Hematopoietic multipotent progenitor cell treated with erythropoietin and hydrocortisone succinate and interleukin-3 and kit ligand, for 15 days (in vitro differentiated cells): Measurements from ENCODE around the gene KLHL1.

Source experiments
- DNase-seq: peaks from one replicate; pipeline ENCODE4 v3.0.0-alpha.2; 2015; ENCODE audit warnings: low spot score

Gene KLHL1

GRCh38 chr13:70014337-70014736 lies 93.9 kb downstream of the KLHL1 start:
- no peak for DNase-seq

- DNase-seq: no peak
Observed at GRCh38 chr13:69999875-70000274, 108.4 kb downstream of the KLHL1 start.

GRCh38 chr13:69997061-69997460 lies 111.2 kb downstream of the KLHL1 start:
- DNase-seq: no peak

GRCh38 chr13:69980799-69981198 lies 127.5 kb downstream of the KLHL1 start:
- DNase-seq: no peak

- no peak for DNase-seq
Observed at GRCh38 chr13:69975496-69975895, 132.8 kb downstream of the KLHL1 start.

GRCh38 chr13:69970520-69970919 lies 137.7 kb downstream of the KLHL1 start:
- no peak for DNase-seq

- no peak for DNase-seq
Observed at GRCh38 chr13:69959046-69959445, 149.2 kb downstream of the KLHL1 start.

- DNase-seq: no peak
Observed at GRCh38 chr13:69956839-69957238, 151.4 kb downstream of the KLHL1 start.

GRCh38 chr13:69956349-69956748 lies 151.9 kb downstream of the KLHL1 start:
- no peak for DNase-seq

- DNase-seq: no peak
Observed at GRCh38 chr13:69955271-69955670, 153.0 kb downstream of the KLHL1 start.

- no peak for DNase-seq
Observed at GRCh38 chr13:69951412-69951811, 156.8 kb downstream of the KLHL1 start.

GRCh38 chr13:69950160-69950559 lies 158.1 kb downstream of the KLHL1 start:
- no peak for DNase-seq

GRCh38 chr13:69948016-69948415 lies 160.2 kb downstream of the KLHL1 start:
- DNase-seq: no peak

GRCh38 chr13:69947582-69947981 lies 160.7 kb downstream of the KLHL1 start:
- no peak for DNase-seq

GRCh38 chr13:69946511-69946910 lies 161.7 kb downstream of the KLHL1 start:
- DNase-seq: no peak

GRCh38 chr13:69935043-69935442 lies 173.2 kb downstream of the KLHL1 start:
- no peak for DNase-seq

GRCh38 chr13:69928262-69928661 lies 180.0 kb downstream of the KLHL1 start:
- DNase-seq: no peak

GRCh38 chr13:69921156-69921555 lies 187.1 kb downstream of the KLHL1 start:
- DNase-seq: no peak

- DNase-seq: no peak
Observed at GRCh38 chr13:69912630-69913029, 195.6 kb downstream of the KLHL1 start.

- no peak for DNase-seq
Observed at GRCh38 chr13:69910800-69911199, 197.5 kb downstream of the KLHL1 start.

GRCh38 chr13:69904784-69905183 lies 203.5 kb downstream of the KLHL1 start:
- DNase-seq: no peak

- no peak for DNase-seq
Observed at GRCh38 chr13:69903081-69903480, 205.2 kb downstream of the KLHL1 start.

- no peak for DNase-seq
Observed at GRCh38 chr13:69882451-69882850, 225.8 kb downstream of the KLHL1 start.

- no peak for DNase-seq
Observed at GRCh38 chr13:69879936-69880335, 228.3 kb downstream of the KLHL1 start.
